Neural progenitor cell (in vitro differentiated cells): ENCODE data around the gene CST3. TPM values are rescaled to one million over a fixed set of nuclear protein-coding genes. Genes with fewer than 3 reads are reported as not detected.
A peak's percentile ranks its signal among the peaks of the same experiment; 100 is the strongest.

ENCODE experiments used
- DNase-seq: peaks from one replicate; pipeline ENCODE4 v3.0.0-alpha.2; 2016; ENCODE audit warnings: low spot score
- H2AFZ ChIP-seq: fragments of 200-600 bp; sonication (generic); replicated peaks from 2 replicates; pipeline ENCODE4 v1.6.1; 2016; ENCODE audit warnings: antibody characterized with exemption
- H3F3A ChIP-seq: fragments of 200-600 bp; sonication (generic); 2 replicates; pipeline ENCODE4 v1.6.1; 2016; ENCODE audit warnings: antibody characterized with exemption, low read depth
- H3K27ac ChIP-seq: fragments of 200-600 bp; sonication (generic); 2 replicates; pipeline ENCODE4 v1.5.1; 2016; ENCODE audit warnings: mild to moderate bottlenecking
- H3K27me3 ChIP-seq: fragments of 200-600 bp; sonication (generic); 2 replicates; pipeline ENCODE4 v1.6.1; 2016; ENCODE audit warnings: mild to moderate bottlenecking, moderate library complexity
- H3K36me3 ChIP-seq: fragments of 200-600 bp; sonication (generic); 2 replicates; pipeline ENCODE4 v1.5.1; 2016
- H3K4me1 ChIP-seq: fragments of 200-600 bp; sonication (generic); 2 replicates; pipeline ENCODE4 v1.6.1; 2016; ENCODE audit warnings: mixed run types
- H3K4me2 ChIP-seq: fragments of 200-600 bp; sonication (generic); 2 replicates; pipeline ENCODE4 v1.6.1; 2016
- H3K4me3 ChIP-seq: fragments of 200-600 bp; sonication (generic); 2 replicates; pipeline ENCODE4 v1.5.1; 2016
- H3K79me2 ChIP-seq: fragments of 200-600 bp; sonication (generic); 2 replicates; pipeline ENCODE4 v1.6.1; 2016; ENCODE audit warnings: low read depth
- H3K9ac ChIP-seq: fragments of 200-600 bp; sonication (generic); 2 replicates; pipeline ENCODE4 v1.6.1; 2016
- H3K9me3 ChIP-seq: fragments of 200-600 bp; sonication (generic); 2 replicates; pipeline ENCODE4 v1.5.1; 2016; ENCODE audit warnings: low read depth
- H4K20me1 ChIP-seq: fragments of 200-600 bp; sonication (generic); 2 replicates; pipeline ENCODE4 v1.6.1; 2016; ENCODE audit warnings: low read depth
- H3K27ac Mint-ChIP-seq: 3 replicates; pipeline ENCODE4 v1.8.0; 2021; ENCODE audit warnings: mixed read lengths
- H3K27me3 Mint-ChIP-seq: 2 replicates; pipeline ENCODE4 v1.8.0; 2022; ENCODE audit warnings: low read depth, mild to moderate bottlenecking, inconsistent platforms, moderate library complexity, mixed read lengths; ENCODE audit not compliant: insufficient read depth
- H3K36me3 Mint-ChIP-seq: 3 replicates; pipeline ENCODE4 v1.8.0; 2021; ENCODE audit warnings: mixed read lengths
- H3K4me1 Mint-ChIP-seq: 3 replicates; pipeline ENCODE4 v1.8.0; 2021; ENCODE audit warnings: mixed read lengths
- H3K4me3 Mint-ChIP-seq: 3 replicates; pipeline ENCODE4 v1.8.0; 2021; ENCODE audit warnings: mild to moderate bottlenecking, moderate library complexity, mixed read lengths
- H3K9me3 Mint-ChIP-seq: 3 replicates; pipeline ENCODE4 v1.8.0; 2020; ENCODE audit warnings: mixed read lengths
- CTCF ChIP-seq: fragments of 200-600 bp; sonication (generic); IDR thresholded peaks from 2 replicates; pipeline ENCODE4 v1.5.1; 2017; ENCODE audit warnings: antibody characterized with exemption, mild to moderate bottlenecking
- EZH2 ChIP-seq: fragments of 200-600 bp; sonication (generic); IDR thresholded peaks from 2 replicates; pipeline ENCODE4 v1.6.1; 2017; ENCODE audit warnings: antibody characterized with exemption, mild to moderate bottlenecking, moderate library complexity
- EZH2phosphoT487 ChIP-seq: fragments of 200-600 bp; sonication (generic); IDR thresholded peaks from 2 replicates; pipeline ENCODE4 v1.6.1; 2017; ENCODE audit warnings: antibody characterized with exemption
- total RNA-seq: library from RNA; depleted of rRNA; stranded (reverse); fragments of >200 nt; gene quantifications from 2 replicates; pipeline ENCODE4 v1.2.3, GENCODE V29; 2015; ENCODE audit warnings: low replicate concordance

The CST3 gene
- total RNA-seq, 1 donor from 2014 or later: 20.8 TPM

- Histone ChIP-seq H3K27me3 (no peaks in the 10 kb centered on the region), H3K9me3 (no peaks in the 10 kb centered on the region), H3K4me1 (no peaks in the 10 kb centered on the region), H3K4me2 (no peak overlapping the region), H3F3A (no peaks in the 10 kb centered on the region), H3K4me3 (no peak overlapping the region), H4K20me1 (no peaks in the 10 kb centered on the region), H3K79me2 (no peaks in the 10 kb centered on the region), H3K36me3 (no peaks in the 10 kb centered on the region), H2AFZ (no peak overlapping the region), H3K9ac (no peak overlapping the region), H3K27ac (no peak overlapping the region)
- Mint-ChIP-seq H3K9me3 (peaks cover 8% of the 10 kb centered on the region), H3K36me3 (peaks cover 7% of the 10 kb centered on the region), H3K4me1 (peaks cover 14% of the 10 kb centered on the region), H3K27ac (no peak overlapping the region), H3K4me3 (no peak overlapping the region), H3K27me3 (no peaks in the 10 kb centered on the region)
- TF ChIP-seq CTCF (no peak), EZH2 (no peak), EZH2phosphoT487 (no peak)
- no peak for DNase-seq
These were observed 10.3 kb downstream of the CST3 start for GRCh38 chr20:23627501-23627900.

- H3K27me3 ChIP-seq: no peaks in the 10 kb centered on the region
- H3K4me1 ChIP-seq: no peaks in the 10 kb centered on the region
- no peaks in the 10 kb centered on the region for H3F3A ChIP-seq
- no peaks in the 10 kb centered on the region for H3K36me3 ChIP-seq
- Mint-ChIP-seq H3K9me3 (peaks cover 8% of the 10 kb centered on the region), H3K27ac (no peak overlapping the region), H3K27me3 (peaks cover 4% of the 10 kb centered on the region), H3K36me3 (peaks cover 7% of the 10 kb centered on the region), H3K4me3 (no peak overlapping the region), H3K4me1 (peaks cover 14% of the 10 kb centered on the region)
- no peak overlapping the region for H3K9ac ChIP-seq
- DNase-seq: no peak
- TF ChIP-seq CTCF (no peak), EZH2phosphoT487 (no peak)
- H3K4me2 ChIP-seq: no peak overlapping the region
- H2AFZ ChIP-seq: no peak overlapping the region
- H3K27ac ChIP-seq: no peak overlapping the region
- H3K79me2 ChIP-seq: no peaks in the 10 kb centered on the region
- no peaks in the 10 kb centered on the region for H3K9me3 ChIP-seq
- H4K20me1 ChIP-seq: no peaks in the 10 kb centered on the region
- H3K4me3 ChIP-seq: no peak overlapping the region
These were observed 11.6 kb downstream of the CST3 start for GRCh38 chr20:23626040-23626620.

DNA sequence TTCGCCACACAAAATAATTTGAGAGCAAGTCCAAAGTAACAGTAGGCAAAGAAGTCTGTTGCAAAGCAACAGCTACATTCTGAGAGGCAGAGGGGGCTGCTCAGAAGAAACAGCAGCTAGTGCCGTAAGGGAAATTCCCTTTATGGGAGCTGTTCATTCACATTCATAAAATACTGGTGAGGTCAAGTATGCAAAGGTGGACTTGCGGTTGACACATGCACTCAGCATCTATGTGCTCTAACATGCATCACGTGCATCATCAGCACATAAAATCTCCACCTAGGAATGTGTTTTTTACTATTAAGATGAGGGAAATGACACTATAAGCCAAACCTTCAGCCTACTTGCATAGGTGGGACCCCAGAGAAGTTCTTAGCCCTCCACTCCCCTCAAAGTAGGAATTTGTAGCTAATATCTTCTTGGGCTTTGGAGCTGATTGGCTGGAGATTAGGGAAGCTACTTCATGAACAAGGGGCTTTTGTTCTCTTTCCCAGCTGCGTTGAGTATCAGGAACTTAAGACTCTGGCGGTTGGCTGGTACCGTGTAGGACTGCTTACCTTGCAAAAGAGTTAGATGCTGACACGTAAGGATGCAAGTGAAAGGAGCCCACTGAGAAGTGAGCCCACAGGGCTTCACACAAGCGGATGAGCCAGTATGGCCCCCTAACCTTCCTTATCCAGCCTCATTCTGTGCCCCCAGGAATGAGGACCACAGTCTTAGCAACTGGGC lies 12.4 kb downstream of the CST3 start:
- Histone ChIP-seq H3K4me3 (no peak overlapping the region), H3K79me2 (no peaks in the 10 kb centered on the region), H3K4me2 (no peak overlapping the region), H3K4me1 (no peaks in the 10 kb centered on the region), H3F3A (no peaks in the 10 kb centered on the region), H2AFZ (no peak overlapping the region), H3K9me3 (no peaks in the 10 kb centered on the region), H3K27ac (no peak overlapping the region), H3K27me3 (no peaks in the 10 kb centered on the region), H4K20me1 (no peaks in the 10 kb centered on the region), H3K9ac (no peak overlapping the region), H3K36me3 (no peaks in the 10 kb centered on the region)
- peaks cover 12% of the 10 kb centered on the region for H3K4me1 Mint-ChIP-seq
- peaks cover 5% of the 10 kb centered on the region for H3K36me3 Mint-ChIP-seq
- no peak overlapping the region for H3K27ac Mint-ChIP-seq
- TF ChIP-seq CTCF: no peak
- TF ChIP-seq EZH2: no peak
- no peak for TF ChIP-seq EZH2phosphoT487
- H3K4me3 Mint-ChIP-seq: no peak overlapping the region
- peaks cover 8% of the 10 kb centered on the region for H3K9me3 Mint-ChIP-seq
- H3K27me3 Mint-ChIP-seq: peaks cover 4% of the 10 kb centered on the region
- DNase-seq: peak; percentile 26
